ENCODE data around the gene HOXC13. TPM values are rescaled to one million over a fixed set of nuclear protein-coding genes. Genes with fewer than 3 reads are reported as not detected.
A peak's percentile ranks its signal among the peaks of the same experiment; 100 is the strongest.

Gene HOXC13
- total and polyA plus RNA-seq, 9 of the 15 experiments (the other 6 are each of a cell fraction or from before 2014, with no cell fraction given) = 0.03 to 0.29 (median 0.17) TPM; not detected in 2

GRCh38 chr12:53980104-53980801 is 41.6 kb downstream of the HOXC13 start:
- Histone ChIP-seq H4K20me1 (replicated peaks; ENCODE audit: control insufficient read depth, insufficient read depth, low read length) (no peaks in the 10 kb centered on the region; the same call in 1 of the 2 replicates), H3K4me3 (no peak overlapping the region), H3K36me3 (ENCODE audit: control insufficient read depth, insufficient read depth, low read length) (no peaks in the 10 kb centered on the region), H3K27ac (ENCODE audit: extremely low read depth, low read depth, low read length) (no peak overlapping the region), H3K4me1 (replicated peaks in 1 of 2; ENCODE audit: control insufficient read depth in 2 of 2, insufficient read depth in 2 of 2, low read length in 2 of 2) (peaks cover 2 to 24% of the 10 kb centered on the region in 2 experiments; a peak in 2 of 5 replicates), H3K9me1 (ENCODE audit: control insufficient read depth, insufficient read depth, low read length) (no peaks in the 10 kb centered on the region), H2AFZ (ENCODE audit: low read depth, low read length) (peak overlapping the region; percentile 63; the same call in 1 of the 2 replicates), H3K9me3 (replicated peaks; ENCODE audit: control insufficient read depth, insufficient read depth, low read depth, low read length) (no peaks in the 10 kb centered on the region), H3K4me2 (ENCODE audit: insufficient read depth, low read length) (no peak overlapping the region), H3K79me2 (ENCODE audit: control insufficient read depth, insufficient read depth, low read length) (no peaks in the 10 kb centered on the region), H3K27me3 (ENCODE audit: control insufficient read depth in 2 of 2, insufficient read depth in 2 of 2, low read length in 2 of 2) (peaks cover 35 to 41% of the 10 kb centered on the region in 2 experiments), H3K9ac (ENCODE audit: insufficient read depth in 1 of 2, low read depth in 2 of 2, low read length in 2 of 2) (no peak overlapping the region)
- ATAC-seq (peak; percentile 22; the same call in 1 of the 3 replicates), FAIRE-seq (peak; percentile 44), DNase-seq (ENCODE audit: extremely low read depth in 1 of 4, low spot score in 3 of 4) (no peak)
- in situ Hi-C loops (cut with MboI) = loop anchor here (10.0 kb wide), 1 partner anchor 385 kb away; the partner anchor contains the start of gene GPR84
- POLR2A ChIA-PET = interaction anchor here (0.6 kb wide), 1 partner anchor 371 kb away, joined by 3 read pairs; no protein-coding TSS in a partner anchor
- CTCF ChIA-PET (ENCODE audit: low intra/inter-chr PET ratio) = no interaction called here
- intact Hi-C loops (cut with micrococcal nuclease) = loop anchor here (10.0 kb wide), 1 partner anchor 385 kb away; the partner anchor contains the start of gene GPR84
- no TSS peak for BruUV-seq (replicated peaks)
- 27% methylated on average over 7 of the region's 7 CpGs for WGBS (ENCODE audit: insufficient coverage, low coverage, missing lambda C conversion rate)
- no peak for TF ChIP-seq EHMT2 (IDR thresholded peaks at IDR 0.05)
- no peak for TF ChIP-seq FOXJ2 (tag; IDR thresholded peaks at IDR 0.05)
- TF ChIP-seq POLR2AphosphoS2 (IDR thresholded peaks at IDR 0.05; ENCODE audit: low read length) = no peak
- no peak for TF ChIP-seq HDAC8 (tag; IDR thresholded peaks at IDR 0.05)
- peak; percentile 25 for TF ChIP-seq CBX2 (IDR thresholded peaks at IDR 0.05; ENCODE audit: insufficient read depth, low read length, poor library complexity, severe bottlenecking)
- TF ChIP-seq, protein P1, sequence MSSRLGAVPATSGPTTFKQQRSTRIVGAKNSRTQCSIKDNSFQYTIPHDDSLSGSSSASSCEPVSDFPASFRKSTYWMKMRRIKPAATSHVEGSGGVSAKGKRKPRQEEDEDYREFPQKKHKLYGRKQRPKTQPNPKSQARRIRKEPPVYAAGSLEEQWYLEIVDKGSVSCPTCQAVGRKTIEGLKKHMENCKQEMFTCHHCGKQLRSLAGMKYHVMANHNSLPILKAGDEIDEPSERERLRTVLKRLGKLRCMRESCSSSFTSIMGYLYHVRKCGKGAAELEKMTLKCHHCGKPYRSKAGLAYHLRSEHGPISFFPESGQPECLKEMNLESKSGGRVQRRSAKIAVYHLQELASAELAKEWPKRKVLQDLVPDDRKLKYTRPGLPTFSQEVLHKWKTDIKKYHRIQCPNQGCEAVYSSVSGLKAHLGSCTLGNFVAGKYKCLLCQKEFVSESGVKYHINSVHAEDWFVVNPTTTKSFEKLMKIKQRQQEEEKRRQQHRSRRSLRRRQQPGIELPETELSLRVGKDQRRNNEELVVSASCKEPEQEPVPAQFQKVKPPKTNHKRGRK (tag; IDR thresholded peaks at IDR 0.05) = peak; percentile 93
- TF ChIP-seq E2F1 (CRISPR knock-in tag; IDR thresholded peaks at IDR 0.05) = no peak
- TF ChIP-seq NRF1 (conservative IDR thresholded peaks at IDR 0.05 in 1 of 2, IDR thresholded peaks at IDR 0.05 in 1 of 2) = no peak
- TF ChIP-seq ZNF408 (CRISPR knock-in tag; IDR thresholded peaks at IDR 0.05; ENCODE audit: low read depth) = no peak
- peak; percentile 36; the same call in 1 of the 2 replicates for TF ChIP-seq PKNOX1 (IDR thresholded peaks at IDR 0.05)
- TF ChIP-seq PHF8 (IDR thresholded peaks at IDR 0.05; ENCODE audit: borderline replicate concordance, low read length) = no peak
- no peak for TF ChIP-seq SUPT5H (IDR thresholded peaks at IDR 0.05)

Measured in K562 (cell line).